GM19395 (cell line): ENCODE results near the gene GRK5.

Experiments used
- ATAC-seq: cut with Tn5 transposase; IDR thresholded peaks from one replicate; pipeline ENCODE4 v1.9.1; 2021; ENCODE audit warnings: mild to moderate bottlenecking, moderate library complexity; ENCODE audit not compliant: unreplicated experiment

The GRK5 gene

DNA sequence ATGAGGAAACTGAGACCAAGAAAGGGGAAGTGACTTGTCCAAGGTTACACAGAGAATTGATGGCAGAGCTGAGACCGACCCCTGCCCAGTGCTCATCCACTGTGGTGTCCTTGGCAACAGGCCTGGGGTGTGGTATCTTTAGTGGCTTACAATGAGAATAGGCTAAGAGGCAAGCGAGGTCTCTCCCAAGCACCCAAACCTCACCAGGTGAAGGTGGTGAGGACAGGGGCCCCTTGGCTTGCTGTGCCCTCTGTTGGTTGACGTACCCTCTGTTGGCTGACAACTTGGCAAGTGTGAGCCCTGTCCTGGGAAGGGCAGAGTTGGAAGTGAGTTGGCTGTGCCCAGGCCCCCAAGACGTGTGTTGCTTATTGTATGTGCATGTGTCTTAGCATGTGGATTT, 166.9 kb downstream of the GRK5 start:
- ATAC-seq: no peak

GRCh38 chr10:119375574-119376272, 168.4 kb downstream of the GRK5 start:
- no peak for ATAC-seq

DNA sequence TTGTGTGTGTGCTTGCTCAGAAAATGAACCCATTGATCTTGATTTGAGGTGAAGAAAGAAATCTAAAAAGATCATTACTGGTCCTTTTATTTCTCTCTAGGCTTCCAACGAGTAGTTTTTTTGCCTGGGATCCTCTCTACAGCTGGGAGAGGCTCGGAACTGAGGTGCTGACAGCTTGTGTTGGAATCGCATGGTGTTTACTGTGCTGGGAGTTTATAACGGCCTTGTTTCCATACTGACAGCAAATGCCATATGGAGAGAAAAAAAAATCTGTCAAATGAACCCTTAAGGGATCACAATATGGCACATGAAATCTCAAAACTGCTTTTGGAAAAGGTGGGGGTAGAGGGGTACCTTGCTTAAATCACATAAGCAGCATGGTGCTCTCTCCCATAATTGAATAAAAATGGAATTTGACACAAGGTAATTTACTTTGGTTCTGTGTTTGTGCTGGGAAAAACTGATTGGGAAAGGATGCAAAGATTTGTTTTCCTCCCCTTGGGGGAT, 170.1 kb downstream of the GRK5 start:
- ATAC-seq: no peak

DNA sequence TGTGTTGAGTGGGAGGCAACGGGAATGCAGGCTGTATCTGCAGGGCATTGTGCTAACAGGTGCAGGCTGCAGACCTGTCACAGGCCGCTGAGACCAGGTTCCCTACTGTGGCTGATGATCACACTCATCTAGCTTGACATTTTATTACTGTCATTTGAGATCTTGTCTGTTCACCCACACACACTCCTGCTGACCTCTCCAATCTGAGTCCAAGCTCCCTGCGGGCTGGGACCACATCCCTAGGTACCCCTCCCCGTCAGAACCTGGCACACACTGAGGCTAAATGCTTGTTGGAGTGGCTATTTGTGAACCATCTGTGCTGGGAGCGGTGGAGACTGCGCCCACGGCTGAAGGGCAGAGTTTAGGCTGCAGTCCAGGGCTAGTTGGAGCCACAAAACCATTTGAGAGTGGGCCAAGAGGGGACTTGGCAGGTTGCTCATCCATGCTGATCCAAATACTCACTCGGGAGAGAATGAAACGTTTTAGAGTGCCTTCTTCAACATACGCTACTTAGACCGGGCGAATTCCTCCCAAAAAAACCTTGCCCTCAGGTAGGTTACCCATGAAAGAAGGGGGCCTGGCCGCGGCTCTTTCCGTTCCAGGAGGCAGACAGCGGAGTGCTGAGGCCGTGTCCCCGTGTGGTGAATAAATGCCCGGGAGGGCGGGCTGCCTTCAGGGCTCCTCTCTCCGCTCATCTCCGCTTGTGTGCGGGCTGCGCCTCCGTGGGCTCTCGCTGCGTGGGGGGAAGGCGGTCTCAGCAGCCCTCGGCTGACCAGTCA, 170.8 kb downstream of the GRK5 start:
- no peak for ATAC-seq

- no peak for ATAC-seq
Observed at GRCh38 chr10:119378737-119379067, 171.3 kb downstream of the GRK5 start.

DNA sequence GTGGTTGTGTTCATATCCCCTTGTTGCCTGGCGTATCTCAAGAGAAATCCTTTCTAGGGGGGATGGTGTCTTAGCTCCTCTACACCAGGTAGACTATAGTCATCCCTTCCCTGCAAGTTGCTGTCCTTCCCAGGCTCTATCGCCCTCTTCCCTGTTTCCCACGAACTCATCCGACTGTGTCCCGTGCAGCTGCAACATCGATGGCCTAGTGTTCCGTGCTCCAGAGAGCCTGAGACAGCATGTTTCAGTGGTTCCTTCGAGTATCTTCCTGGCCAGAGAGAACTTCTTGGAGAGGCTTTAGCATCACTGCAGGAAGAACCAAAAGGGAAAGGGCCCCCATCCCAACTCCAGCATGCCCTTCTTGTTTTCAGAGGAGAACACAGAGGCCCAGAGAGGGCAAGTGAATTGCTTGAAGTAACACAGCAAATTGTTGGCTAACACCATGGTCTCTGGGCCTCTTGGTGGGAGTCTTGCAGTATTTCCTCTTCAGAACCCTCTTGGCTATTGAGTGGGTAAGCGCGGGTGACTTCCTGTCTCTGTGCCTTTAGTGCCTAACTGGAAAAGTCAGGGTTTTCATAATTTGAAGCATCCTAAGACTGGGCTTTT, 172.2 kb downstream of the GRK5 start:
- no peak for ATAC-seq

- no peak for ATAC-seq
Observed at GRCh38 chr10:119383174-119383856, 175.9 kb downstream of the GRK5 start.

DNA sequence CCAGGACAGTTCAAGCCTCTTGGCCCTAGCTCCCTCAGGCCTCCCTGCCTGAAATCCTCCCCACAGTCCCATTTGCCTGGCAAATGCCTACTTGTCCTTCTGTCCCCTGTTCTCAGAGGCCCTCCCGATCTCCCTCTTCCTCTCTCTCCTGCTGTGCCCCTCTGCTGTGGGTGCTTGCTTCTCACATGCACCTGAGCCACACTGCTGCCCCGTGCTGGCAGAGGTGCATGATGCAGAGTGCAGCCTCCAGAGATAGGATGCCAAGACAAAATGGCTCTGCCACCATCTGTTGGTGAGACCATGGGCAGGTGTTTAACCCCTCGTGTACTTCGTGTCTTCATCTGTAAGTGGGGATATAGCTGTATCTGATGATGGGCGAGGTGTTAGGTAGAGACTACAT, 176.8 kb downstream of the GRK5 start:
- ATAC-seq: no peak

- no peak for ATAC-seq
Observed at GRCh38 chr10:119386666-119387065, 179.3 kb downstream of the GRK5 start.

DNA sequence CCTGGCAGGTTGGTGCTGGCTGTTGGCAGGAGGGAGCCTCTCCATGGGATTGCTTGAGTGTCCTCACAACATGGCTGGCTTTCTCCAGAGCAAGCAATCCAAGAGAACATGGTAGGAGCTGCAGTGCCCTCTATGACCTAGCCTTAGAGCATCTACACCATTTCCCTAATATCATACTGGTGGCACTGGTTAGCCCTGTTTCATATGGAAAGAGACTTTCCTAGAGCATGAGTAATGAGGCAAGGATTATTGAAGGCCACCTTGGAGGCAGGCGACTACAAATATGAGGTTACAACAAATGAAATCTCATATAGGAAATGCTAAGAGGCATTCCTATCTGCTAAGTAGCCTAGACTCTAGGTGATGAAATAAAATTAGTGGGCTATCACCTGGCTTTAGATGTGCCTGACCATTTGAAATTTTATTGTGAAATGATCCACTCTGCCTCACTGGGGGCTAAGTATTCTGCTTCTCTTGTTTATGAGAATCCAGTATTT, 181.5 kb downstream of the GRK5 start:
- no peak for ATAC-seq

- no peak for ATAC-seq
Observed at GRCh38 chr10:119391440-119392251, 184.3 kb downstream of the GRK5 start.

- no peak for ATAC-seq
Observed at GRCh38 chr10:119393019-119393418, 185.6 kb downstream of the GRK5 start.

GRCh38 chr10:119393421-119393820, 186.1 kb downstream of the GRK5 start:
- no peak for ATAC-seq

DNA sequence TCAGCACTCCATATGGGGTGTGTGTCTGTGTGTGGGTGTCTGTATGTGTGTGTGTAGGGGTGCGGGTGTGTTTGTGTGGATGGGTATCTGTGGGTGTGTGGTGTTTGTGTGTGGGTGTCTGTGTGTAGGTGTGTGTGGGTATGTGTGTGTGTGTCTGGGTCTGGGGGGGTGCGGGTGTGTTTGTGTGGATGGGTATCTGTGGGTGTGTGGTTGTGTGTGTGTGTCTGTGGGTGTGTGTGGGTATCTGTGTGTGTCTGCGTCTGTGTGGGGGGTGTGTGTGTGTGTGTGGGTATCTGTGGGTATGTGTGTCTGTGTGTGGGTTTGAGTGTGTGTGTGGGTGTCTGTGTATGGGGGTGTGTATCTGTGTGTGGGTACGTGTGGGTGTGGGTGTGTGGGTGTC, 186.5 kb downstream of the GRK5 start:
- no peak for ATAC-seq

DNA sequence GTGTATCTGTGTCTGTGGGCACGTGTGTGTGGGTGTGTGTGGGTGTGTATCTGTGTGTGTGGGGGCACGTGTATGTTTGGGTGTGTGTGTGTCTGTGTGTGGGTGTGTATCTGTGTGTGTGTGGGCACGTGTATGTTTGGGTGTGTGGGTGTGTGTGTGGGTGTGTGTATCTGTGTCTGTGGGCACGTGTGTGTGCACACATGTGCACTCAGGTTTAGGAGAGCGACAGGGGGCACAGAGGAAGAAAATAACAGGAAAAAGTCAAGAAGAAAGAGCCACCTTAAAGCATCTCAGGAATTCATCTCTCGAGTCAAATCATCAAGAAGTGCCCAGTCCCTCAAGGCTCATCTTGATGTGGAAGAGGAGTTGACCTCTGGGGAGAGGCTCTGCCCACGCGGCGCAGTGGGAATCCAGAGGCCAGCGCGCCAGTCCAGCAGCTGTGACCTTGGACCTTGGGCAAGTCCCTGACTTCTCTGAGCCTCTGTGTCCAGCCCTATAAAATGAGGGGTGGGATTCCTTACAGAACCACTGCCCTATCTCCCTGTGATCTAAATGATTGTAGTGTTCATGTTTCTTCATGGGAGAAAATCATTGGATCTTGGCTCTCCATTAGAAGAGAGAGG, 187.4 kb downstream of the GRK5 start:
- ATAC-seq: no peak

GRCh38 chr10:119395280-119396007, 188.1 kb downstream of the GRK5 start:
- no peak for ATAC-seq

DNA sequence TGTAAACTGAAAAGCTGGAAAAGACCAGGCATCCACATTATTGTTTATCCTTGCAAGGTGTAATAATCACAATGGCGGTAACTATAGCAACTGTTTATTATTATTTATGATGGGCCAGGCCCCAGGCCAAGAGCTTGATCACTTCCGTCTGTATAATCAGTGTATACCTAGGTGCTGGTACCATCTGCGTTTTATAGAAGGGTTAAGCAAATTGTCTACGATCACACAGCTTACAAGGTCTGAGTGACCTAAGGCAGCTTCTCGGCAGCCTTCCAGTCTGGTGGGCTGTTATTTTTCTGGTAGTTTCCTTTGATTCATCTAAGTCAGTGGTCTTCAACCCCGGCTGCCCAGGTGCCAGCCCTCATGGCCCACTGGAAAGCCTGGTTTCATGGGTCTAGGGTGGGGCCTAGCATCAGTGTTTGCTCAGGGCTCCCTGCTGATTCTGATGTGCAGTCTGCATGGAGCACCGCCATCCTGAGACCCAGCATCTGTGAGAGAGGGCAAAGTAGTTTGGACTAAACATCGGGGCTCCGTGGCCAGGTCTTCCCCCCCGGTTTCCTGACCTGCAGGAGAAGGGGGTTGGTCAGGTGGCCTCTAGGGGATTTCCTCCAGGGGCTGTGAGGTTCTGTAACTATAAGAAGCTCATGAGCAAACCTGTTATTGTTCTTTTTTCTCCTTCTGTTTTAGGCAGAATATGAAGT, 188.8 kb downstream of the GRK5 start:
- no peak for ATAC-seq

GRCh38 chr10:119396709-119397071, 189.3 kb downstream of the GRK5 start:
- ATAC-seq: no peak

DNA sequence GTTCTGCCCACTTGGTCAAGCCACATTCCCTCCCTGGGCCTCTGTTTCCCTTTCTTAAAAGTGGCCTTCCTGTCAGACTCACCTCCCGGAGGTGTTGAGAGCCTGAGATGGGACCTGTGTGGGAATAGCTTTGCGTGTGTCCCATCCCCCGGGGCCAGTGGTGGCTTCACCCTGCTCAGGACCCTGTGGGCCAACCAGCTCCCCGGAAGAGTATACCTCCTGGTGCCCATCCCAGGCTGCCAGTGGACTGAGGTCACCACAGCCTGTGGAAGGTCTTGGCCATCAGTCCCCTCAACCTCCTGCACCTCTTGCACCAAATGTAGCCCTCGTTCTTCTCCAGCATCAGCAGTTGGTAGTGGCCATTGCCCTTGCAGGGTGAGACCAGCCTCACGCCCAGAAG, 190.0 kb downstream of the GRK5 start:
- no peak for ATAC-seq
